Measurements from ENCODE around the gene CTDSPL.
"Not testable (repeated sequence)": the region's sequence is repeated elsewhere in the genome, so short reads cannot be mapped to it uniquely, and the experiment has no call there.

CTDSPL gene

DNA sequence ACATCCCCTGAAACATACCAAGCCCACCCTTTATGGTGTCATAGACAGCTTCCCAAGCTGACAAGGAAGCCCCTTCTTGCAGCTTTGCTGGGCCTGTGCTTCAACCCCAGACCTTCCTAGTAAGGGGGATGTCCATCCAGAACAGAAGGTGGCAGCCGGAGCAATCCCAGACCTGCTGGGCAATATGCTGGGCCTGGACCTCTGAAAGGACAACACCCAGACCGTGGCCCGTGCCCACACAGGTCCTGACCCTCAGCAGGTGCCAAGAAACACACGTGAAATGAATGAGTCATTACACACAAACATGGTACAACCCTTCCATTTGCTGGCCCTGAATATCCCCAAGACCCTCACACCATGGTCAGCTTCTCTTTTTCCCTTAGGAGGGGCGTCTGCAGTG is 109.1 kb downstream of the CTDSPL start:
- DNase-seq: no peak

DNA sequence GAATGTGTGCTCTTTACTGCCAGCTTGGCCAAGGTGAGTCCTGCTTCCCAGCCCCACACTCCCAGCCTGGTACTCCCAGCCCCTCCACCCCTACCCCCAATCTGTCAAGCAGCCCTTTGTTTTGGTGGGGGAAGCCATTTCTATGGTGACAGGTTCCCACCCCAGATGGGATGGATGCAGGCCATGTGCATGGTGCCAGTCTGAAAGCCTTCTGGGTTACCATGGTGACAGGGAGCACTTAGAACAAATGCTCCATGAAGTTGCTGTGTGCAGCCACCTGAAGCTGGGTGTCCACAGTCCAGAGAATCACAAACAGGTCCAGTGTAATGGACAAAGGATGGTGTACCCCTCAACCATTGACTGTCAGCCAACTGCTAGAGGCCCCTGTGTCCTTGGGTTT is 109.8 kb downstream of the CTDSPL start:
- DNase-seq: no peak

DNA sequence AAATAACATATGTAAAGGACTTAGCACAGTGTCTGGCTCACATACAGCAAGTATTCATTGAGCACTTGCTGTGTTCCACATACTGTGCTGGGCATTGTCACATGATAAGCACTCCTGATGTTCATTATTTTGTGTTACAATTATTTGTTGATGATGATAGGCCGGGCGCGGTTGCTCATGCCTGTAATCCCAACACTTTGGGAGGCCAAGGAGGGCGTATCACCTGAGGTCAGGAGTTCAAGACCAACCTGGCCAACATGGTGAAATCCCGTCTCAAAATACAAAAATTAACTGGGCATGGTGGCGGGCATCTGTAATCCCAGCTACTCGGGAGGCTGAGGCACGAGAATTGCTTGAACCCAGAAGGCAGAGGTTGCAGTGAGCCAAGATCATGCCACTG is 110.4 kb downstream of the CTDSPL start:
- not testable (repeated sequence) for DNase-seq

DNA sequence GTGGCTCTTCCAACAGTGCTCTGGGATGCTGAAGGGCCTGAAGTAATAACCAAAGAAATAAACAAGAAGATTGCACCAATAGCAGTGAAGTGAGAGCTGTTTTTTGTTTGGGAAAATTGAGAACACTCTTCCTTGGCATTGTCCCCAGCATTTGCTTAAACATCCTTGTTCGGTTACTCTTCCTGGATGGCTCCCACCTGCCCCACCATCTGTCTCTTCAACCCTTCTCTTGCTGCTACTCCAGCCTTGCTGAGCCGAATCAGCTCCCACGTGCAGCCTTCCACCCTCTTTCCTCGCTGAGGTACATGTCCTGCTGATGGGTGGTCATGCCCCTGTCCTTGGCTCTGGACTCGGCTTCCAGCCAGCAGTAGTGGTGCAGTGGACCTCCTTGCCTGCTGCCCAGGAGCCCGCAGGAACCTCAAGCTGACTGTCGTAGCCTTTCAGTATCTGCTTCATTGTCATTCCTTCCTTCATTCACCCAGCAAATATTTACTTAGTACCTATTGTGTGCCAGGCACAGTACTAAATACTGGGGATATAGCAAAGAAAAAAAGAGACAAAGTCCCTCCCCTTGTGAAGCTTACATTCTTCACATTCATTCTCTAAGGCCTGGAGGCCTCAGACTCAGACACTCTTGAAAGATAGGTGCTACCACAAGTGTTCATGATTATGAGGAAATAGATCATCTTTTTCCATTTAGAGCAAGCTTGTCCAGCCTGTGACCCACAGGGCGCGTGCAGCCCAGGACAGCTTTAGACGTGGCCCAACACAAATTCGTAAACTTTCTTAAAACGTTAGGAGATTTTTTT is 111.8 kb downstream of the CTDSPL start:
- no peak for DNase-seq

DNA sequence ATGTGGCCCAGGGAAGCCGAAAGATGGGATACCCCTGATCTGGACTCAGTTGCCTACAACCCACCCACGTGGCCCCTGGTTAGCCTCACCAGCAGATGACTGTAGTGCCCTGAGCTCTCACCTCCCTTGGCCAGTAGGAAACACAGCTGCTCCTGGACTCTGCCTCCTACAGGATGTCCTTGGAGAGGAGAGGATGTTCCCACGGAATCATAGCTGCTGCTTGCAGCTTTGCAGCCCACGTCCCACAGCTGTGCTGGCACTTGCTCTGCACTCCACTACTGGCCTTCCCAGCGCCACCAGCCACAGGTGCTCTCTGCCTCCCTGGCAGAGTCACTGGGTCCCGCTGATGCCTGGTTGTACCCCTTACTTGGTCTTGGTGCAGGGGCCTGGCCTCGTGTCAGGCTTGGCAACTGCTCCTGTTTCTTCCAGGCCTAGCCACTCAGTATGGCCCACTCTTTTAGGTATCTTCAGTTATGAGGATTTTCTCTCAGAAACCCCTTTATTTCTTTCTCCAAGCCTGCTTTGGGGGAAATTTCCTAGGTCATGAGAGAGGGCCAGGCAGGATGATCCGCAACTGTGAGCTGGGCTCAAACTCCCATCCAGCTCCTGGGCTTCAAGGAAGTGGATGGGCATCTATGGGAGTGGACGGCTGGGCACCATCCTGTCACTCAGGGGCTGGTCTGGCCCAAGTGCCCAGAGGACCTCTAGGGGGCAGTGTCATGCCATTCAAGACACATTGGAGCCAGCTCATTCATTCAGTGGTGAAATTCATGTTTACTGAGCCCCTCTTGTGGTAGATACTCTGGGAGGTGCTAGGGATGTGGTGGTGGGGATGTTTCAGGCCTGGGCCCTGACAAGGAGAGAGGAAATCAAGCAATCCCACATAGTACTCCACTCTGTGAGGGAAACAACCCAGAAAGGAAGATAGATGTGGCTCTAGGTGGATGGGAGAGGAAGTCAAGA is 112.7 kb downstream of the CTDSPL start:
- DNase-seq: peak; percentile 88

DNA sequence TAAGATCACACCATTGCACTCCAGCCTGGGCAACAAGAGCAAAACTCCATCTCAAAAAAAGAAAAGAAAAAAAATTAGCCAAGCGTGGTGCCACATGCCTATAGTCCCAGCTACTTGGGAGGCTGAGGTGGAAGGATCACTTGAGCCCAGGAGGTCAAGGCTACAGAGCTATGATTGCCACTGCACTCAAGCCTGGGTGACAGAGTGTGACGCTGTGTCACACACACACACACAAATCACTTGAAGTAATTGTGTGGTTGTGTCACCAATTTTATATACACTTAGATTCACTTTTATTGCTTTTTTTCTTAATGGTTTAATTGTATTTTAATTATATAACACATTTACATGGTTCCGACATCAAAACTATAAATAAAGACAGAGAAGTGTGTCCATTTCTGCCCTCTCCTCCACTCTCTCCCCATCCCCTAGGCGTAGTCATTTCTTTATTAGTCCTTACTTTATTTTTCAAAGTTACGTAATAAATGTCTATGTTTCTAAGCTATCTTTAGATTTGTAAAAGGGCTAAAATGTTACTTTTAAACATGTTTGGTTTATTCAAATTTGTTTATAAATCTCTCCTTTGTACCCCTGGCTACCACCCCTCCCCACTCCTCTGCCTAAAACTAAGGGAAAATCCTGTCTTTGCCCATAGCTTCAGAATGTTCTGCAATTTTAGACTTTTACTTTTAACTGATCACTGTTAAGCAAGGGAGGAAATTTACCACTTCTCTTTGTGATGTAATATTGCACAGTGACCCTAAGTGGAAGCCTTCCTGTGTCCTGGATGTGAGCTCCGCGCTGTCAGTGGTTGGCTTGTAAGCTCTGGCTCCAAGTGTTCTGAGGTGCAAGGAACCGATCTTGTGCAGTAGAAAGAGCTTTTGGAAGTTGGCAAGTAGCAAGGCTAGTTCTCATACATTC is 118.1 kb downstream of the CTDSPL start:
- peak; percentile 53 for DNase-seq

DNA sequence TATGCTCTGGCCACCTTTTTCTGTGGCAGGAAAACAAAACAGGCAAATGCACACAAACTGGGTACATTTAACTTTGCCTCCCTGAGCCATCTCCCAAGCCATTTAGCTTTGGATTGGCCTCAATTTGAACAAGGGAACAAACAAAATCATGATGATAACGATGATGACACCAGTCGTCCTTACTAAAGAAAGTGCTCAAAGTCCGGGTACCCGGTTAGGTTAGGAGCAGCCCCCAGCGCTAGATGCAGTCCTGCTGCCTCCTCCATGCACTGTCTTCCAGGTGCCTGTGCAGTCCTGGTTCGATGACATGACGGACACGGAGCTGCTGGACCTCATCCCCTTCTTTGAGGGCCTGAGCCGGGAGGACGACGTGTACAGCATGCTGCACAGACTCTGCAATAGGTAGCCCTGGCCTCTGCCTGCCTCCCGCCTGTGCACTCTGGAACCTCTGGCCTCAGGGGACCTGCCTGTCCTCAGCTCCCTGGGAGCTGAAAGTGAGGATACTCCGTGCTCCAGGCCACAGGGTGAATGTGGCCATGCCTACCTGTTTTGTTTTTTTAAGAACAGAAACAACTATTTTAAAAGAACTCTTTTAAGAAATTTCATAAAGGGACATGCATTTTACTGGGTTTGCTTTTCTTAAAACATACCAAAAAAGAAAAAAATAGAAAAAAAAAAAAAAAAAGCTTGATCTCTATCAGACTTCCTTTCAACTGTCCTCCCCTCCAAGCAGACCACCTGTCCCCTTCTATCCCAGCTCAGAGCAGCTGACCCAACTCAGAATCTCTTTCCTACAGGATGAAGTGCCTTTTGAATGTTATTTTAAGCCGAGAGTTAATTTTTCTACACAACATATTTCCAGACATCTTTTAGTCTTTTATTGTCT is 119.0 kb downstream of the CTDSPL start:
- no peak for DNase-seq

DNA sequence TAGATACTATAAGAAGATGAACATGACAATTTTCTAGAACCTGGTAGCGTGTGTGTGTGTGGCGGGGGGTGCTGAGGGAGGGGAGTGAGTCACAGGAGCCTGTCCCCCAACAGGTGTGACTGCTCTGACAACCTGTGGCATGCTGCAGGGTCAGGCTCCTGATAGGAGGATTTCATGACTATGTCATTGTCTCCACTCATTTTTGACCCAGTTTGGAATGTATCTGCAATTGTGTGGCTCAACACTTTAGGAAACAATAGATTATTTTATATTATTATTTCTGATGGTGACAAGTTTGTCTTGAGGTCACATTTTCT is 119.6 kb downstream of the CTDSPL start:
- DNase-seq: no peak

DNA sequence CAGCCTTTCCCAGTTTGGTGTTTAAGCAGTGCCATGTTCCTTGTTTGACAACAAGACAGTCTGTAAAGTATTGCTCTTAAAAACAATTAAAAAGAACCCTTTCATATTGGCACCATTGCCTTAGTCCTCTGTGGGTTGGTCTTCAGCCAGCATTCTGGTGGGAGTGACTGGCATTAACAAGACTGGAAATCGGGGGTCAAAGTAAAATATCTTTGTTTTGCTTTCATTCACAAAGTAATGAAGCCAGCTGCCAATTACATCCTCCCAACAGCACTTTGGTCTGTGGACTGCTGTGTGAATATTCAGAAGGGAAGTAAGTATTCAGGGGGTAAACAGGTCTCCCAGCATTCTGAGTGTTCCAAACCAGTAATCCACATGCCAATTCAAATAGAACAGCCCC is 120.7 kb downstream of the CTDSPL start:
- no peak for DNase-seq

DNA sequence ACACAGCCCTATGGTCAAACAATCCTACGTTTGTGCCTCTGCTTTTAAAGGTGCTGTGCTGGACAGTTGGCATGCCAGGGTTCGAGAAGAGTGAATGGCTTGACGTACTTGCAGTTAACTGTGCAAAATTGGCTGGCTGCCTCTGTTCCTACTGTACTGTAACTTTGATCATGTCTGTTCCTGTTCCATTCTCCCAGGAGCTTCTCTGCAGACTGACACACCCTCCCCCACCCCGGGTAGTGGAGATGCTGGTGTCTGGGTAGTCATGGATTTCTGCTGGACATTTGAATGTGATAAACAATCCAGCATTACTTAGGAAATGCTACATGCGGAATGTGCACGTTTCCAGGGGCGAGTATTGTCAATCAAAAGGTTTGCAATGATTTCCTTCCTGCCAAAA is 122.4 kb downstream of the CTDSPL start:
- no peak for DNase-seq

DNA sequence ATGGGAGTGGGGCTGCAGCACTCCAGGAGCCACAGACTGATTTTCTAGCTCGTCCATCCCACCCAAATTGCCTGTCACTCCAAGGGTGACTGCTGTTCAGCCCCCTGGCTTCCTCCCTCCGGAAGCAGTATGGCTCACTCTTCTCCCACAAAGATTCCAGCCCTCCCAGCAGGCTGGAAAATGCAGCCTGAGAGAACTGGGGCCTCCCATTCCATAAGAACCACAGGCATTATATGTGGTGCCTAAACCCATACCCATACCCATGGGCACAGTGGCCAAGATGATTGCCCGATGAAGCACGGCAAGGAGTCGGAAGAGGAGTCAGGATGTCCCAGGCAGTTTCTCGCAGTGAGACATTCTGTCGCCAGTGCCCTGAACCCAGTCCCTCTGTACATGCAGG is 122.9 kb downstream of the CTDSPL start:
- DNase-seq: no peak

DNA sequence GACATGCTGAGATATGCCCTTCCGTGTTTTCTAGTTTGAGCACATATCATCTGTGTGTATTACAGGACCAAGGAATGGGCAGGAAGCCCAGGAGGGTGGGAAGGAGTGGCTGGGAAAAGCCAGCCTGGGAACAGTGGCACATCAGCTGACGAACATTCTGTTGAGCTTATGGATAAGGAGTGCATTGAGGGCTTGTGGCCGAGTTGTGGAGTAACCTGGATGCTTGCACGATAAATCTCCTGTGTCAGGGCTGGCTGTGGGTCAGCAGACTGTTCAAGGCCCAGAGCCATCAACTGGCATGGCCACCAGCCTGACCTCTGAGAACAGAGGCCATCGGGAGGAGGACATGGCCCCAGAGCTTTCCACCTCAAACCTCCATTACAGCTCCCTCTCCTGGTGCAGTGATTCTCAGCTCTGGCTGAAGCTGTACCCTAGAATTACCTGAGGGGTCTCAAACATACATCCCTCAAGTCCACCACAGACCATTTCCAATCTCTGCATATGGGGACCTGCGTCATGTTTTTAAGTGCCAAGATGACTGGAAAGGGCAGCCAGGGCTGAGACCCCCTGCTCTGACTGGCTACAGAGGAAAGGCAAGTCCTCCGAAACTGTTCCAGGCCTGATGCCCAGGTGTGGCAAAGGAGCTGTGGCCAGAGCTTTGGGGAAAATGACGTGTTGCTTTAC is 124.1 kb downstream of the CTDSPL start:
- DNase-seq: no peak

DNA sequence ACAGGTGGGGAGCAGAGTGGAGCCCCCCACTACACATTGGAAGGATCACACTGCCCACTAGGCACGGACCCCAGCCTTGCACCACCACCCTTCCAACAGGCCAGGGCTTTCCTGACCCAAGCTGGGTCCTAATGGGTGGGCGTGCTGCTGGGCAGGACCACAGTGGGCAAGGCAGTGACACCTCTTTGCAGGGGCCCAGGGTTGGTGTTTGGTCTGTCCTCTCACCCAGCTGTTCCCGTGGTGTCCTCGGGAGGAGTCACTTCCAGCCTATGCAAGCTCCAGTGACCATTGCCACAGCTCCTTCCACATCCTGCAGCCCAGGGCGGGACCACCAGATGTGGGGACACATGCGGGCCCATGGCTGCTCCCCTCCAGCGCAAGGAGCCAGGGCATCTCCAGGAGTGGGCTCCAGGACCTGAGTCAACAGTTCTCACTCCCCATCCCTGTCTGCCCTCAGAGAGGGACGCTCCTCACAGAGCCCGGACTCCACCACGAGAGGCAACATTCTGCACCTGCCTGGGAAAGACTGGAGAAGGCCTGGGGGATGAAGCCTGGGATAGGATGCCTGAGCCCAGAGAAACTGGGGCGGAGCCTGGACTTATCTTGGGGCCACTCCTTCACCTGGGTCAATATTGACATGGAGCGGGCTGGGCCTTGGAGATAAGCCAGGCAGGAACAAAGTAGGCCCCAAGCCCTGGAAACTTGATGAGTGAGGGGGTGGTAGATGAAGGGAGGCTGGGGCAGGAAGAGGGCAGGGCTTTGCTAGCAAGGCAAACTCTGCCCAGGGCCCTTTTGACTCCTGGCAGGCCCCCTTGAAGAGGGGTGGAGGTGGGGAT is 125.0 kb downstream of the CTDSPL start:
- DNase-seq: peak; percentile 62

DNA sequence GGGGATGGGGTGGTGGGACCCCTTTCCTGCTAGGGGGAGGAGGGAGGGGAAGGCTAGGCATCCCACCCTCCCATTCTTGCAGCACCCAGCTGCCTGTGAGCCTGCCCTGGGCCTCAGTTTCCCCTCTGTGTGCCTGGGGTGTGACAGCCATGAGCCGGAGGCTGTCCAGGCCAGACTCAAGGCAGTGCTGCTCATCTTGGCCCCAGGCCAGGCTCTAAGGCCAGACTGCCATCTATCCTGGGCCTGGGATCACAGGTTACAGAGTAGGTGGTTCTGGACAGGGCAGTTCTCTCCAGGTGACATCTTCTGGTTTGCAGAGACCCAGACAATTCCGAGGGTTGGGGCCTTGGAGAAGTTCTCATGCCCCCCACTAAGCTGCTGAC is 125.6 kb downstream of the CTDSPL start:
- DNase-seq: no peak

DNA sequence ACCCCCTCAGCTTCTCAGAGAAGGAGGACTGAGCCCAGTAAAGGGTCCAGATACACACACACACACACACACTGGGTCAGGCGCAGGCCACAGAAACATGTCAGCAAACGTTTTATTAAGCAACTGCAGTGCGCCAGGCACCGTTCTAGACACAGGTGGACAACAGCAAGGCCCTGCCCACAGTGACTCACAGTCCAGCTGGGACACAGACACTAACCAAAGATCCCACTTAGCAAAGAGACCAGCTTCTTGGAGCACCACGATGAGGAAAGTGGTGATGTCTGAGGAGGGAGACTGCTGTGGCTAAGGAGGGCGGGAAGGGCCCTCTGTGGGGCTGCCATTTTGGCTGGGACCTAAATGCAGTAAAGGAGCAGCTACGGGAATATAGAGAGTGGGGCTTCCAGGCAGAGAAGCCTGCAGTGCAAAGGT is 126.1 kb downstream of the CTDSPL start:
- DNase-seq: no peak

DNA sequence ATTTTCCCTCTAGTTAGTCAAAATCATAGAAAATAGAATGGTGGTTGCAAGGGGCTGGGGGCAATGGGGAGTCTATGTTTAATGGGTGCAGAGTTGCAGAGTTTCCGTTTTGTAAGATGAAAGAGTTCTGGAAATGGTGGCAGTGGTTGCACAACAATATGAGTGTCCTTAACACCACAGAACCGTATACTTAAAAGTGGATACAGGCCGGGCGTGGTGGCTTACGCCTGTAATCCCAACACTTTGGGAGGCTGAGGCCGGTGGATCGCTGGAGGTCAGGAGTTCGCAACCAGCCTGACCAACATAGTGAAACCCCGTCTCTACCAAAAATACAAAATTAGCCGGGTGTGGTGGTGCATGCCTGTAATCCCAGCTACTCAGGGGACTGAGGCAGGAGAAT is 126.7 kb downstream of the CTDSPL start:
- DNase-seq: not testable (repeated sequence)

DNA sequence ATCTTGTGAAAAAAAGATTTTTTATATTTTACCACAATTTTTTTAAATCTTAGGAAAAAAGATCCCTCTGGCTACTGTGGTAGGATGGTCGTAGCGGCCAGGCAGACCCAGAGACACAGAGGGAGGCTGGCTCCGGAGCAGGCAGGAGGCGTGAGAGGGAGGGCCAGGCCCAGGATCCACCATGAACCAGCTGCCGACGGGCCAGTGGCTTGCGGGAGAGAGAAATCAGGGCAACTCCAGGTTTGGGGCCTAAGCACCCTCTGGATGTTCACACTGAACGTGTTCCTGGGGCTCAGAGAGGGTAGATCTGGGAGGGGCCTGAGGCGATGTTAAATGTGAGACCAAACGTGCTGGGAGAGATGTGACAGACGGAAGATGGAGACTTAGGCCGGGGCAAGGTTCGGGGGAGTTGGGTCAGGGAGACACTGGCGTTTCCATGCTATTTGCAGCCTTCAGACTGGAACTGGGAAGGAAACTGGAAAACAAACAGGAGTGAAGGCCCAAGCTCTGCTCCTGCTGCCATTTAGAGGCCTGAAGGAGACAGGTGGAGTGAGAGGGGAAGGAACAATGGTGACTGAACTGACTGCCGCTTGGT is 127.3 kb downstream of the CTDSPL start:
- DNase-seq: no peak

DNA sequence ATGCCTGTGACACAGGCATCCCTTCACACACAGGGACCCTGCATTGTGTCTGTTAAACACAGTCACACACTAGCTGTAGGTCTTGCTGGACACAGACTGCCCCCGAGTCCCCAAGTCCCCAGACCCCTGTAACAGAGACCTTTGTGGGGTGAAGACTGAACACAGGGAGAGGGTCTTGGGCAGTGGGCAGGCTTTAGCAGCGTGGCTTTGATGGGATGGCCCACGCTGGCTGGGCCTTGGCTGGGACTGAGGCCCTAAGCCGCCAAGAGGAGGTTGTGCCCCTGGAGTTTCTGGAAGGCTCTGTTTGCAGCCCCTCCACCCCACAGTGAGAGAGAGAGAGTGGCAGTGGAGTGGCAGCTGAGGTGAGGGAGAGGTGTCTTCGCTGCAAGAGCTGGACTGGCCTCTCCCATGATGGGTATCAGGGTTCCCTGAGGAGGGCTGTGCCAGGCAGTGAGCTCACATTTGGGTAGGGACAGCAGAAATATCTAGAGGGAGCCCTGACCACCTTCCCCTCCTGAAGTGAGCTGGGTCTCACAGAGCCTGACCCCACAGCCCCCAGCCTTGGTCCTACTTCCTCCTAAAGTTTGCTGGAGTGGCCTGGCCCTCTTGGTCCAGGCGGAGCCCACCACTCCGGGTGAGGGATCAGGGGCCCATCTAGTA is 128.3 kb downstream of the CTDSPL start:
- DNase-seq: no peak

DNA sequence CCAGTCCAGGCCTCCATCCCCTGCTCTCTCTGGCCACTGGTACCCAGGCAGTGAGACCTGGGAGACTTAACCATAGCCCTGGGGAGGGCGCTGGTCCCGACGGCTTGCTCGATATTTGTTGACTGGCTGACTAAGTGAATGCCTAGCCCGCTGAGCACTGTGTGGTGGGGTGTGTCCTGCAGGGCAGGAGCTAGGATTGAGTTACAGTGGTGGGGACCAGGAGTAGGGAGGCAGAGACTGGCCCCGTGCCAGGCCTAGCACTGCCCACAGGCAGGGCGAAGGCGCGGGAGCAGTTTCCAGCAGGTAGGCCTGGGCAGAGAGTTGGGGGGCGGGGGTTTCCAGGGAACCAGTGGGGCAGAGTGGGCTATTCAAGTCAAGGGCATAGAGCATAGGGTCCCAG is 128.8 kb downstream of the CTDSPL start, which contains the start of gene VILL:
TSS of gene VILL (plus strand) at position 260 of the 400 bp plus-strand sequence. CDS start 2,887 bp downstream, outside the sequence.
- DNase-seq: no peak

Data from hematopoietic multipotent progenitor cell treated with erythropoietin and hydrocortisone succinate and interleukin-3 and kit ligand, for 4 days (in vitro differentiated cells).